SK-N-SH (cell line): ENCODE results near the gene MAN2B2. TPM values are rescaled to one million over a fixed set of nuclear protein-coding genes. Genes with fewer than 3 reads are reported as not detected.

Experiments
- CTCF ChIA-PET: fragments of 300-600, 350-600 bp; formaldehyde crosslinking; extraction: SDS; loops from one replicate; lab custom pipeline; 2021; lab: Yijun Ruan, JAX
- POLR2A ChIA-PET: fragments of 350-600 bp; sonication (Branson Sonifier 250); formaldehyde crosslinking; extraction: SDS; loops from one replicate; lab custom pipeline; 2020; ENCODE audit warnings: antibody characterized with exemption, inconsistent platforms; lab: Yijun Ruan, JAX
- DNase-seq: peaks from one replicate; pipeline ENCODE4 v3.0.0; 2012
- H2AFZ ChIP-seq: fragments of 200-600 bp; sonication (generic); 2 replicates; pipeline ENCODE4 v1.8.1; 2016; ENCODE audit warnings: antibody characterized with exemption, mild to moderate bottlenecking, low read depth
- H3F3A ChIP-seq: fragments of 200-600 bp; sonication (generic); replicated peaks from 2 replicates; pipeline ENCODE3; 2016; ENCODE audit warnings: antibody characterized with exemption, mild to moderate bottlenecking; ENCODE audit not compliant: insufficient read depth
- H3K27ac ChIP-seq, 2 experiments: fragments of 200-500 bp in 1 of 2; fragments of 200-600 bp in 1 of 2; sonication (Bioruptor generic) in 1 of 2; sonication (generic), shearing (Covaris generic) in 1 of 2; 2 replicates each; pipeline versions ENCODE4 v1.5.1 to v1.6.1; 2014 to 2016; ENCODE audit warnings: low read depth in 2 of 2, inconsistent platforms in 1 of 2, low read length in 1 of 2, mild to moderate bottlenecking in 1 of 2, mixed read lengths in 1 of 2
- H3K27me3 ChIP-seq: fragments of 200-600 bp; sonication (generic), shearing (Covaris generic); 2 replicates; pipeline ENCODE4 v1.6.1; 2016; ENCODE audit warnings: mixed run types; ENCODE audit not compliant: insufficient read depth
- H3K36me3 ChIP-seq, 2 experiments: fragments of 200-500 bp in 1 of 2; fragments of 200-600 bp in 1 of 2; sonication (Bioruptor generic) in 1 of 2; sonication (generic) in 1 of 2; replicated peaks in 1 of 2; 2 replicates each; pipeline versions ENCODE3 to v1.5.1; 2014 to 2016; ENCODE audit warnings: low read length in 1 of 2, mild to moderate bottlenecking in 1 of 2; ENCODE audit not compliant: insufficient read depth in 2 of 2, control insufficient read depth in 1 of 2
- H3K4me1 ChIP-seq, 2 experiments: fragments of 200-500 bp in 1 of 2; fragments of 200-600 bp in 1 of 2; sonication (Bioruptor generic) in 1 of 2; sonication (generic), shearing (Covaris generic) in 1 of 2; 2 replicates each; pipeline versions ENCODE4 v1.5.1 to v1.6.1; 2014 to 2016; ENCODE audit warnings: low read depth in 1 of 2, low read length in 1 of 2, mixed run types in 1 of 2; ENCODE audit not compliant: insufficient read depth in 2 of 2, control insufficient read depth in 1 of 2
- H3K4me2 ChIP-seq: fragments of 200-600 bp; sonication (generic), shearing (Covaris generic); 2 replicates; pipeline ENCODE4 v1.6.1; 2017; ENCODE audit warnings: mixed run types
- H3K4me3 ChIP-seq, 2 experiments: fragments of 200-500 bp in 1 of 2; fragments of 200-600 bp in 1 of 2; sonication (Bioruptor generic) in 1 of 2; sonication (generic), shearing (Covaris generic) in 1 of 2; 2 replicates each; pipeline versions ENCODE4 v1.5.1 to v1.8.1; 2014 to 2016; ENCODE audit warnings: low read depth in 2 of 2, inconsistent platforms in 1 of 2, low read length in 1 of 2, mild to moderate bottlenecking in 1 of 2, mixed read lengths in 1 of 2, moderate library complexity in 1 of 2
- H3K79me2 ChIP-seq: fragments of 200-600 bp; sonication (generic); 2 replicates; pipeline ENCODE4 v1.8.1; 2017; ENCODE audit warnings: mild to moderate bottlenecking; ENCODE audit not compliant: insufficient read depth
- H3K9ac ChIP-seq: fragments of 200-600 bp; sonication (generic); 2 replicates; pipeline ENCODE4 v1.6.1; 2017; ENCODE audit warnings: mixed run types
- H3K9me2 ChIP-seq: fragments of 200-600 bp; sonication (generic); 2 replicates; pipeline ENCODE4 v1.6.1; 2017; ENCODE audit warnings: mixed run types
- H3K9me3 ChIP-seq: fragments of 200-600 bp; sonication (generic); 2 replicates; pipeline ENCODE4 v1.6.1; 2017; ENCODE audit warnings: mixed run types, mild to moderate bottlenecking, moderate library complexity
- H4K20me1 ChIP-seq: fragments of 200-600 bp; sonication (generic); 2 replicates; pipeline ENCODE4 v1.6.1; 2017; ENCODE audit warnings: mild to moderate bottlenecking, mixed run types; ENCODE audit not compliant: insufficient read depth
- EP300 ChIP-seq, 2 experiments: IDR thresholded peaks; 2 replicates each; pipeline versions ENCODE4 v1.4.0 to v1.6.1; 2012; ENCODE audit warnings: borderline replicate concordance in 1 of 2, low read depth in 1 of 2, low read length in 1 of 2
- EZH2phosphoT487 ChIP-seq: fragments of 200-600 bp; sonication (generic); IDR thresholded peaks from 2 replicates; pipeline ENCODE4 v1.6.1; 2017; ENCODE audit warnings: low read depth, mixed run types, mild to moderate bottlenecking, antibody characterized with exemption, moderate library complexity, borderline replicate concordance
- FOSL2 ChIP-seq: IDR thresholded peaks from 2 replicates; pipeline ENCODE4 v1.4.0; 2012; ENCODE audit warnings: low read depth, mild to moderate bottlenecking, moderate library complexity, borderline replicate concordance
- JUND ChIP-seq: IDR thresholded peaks from 2 replicates; pipeline ENCODE4 v1.4.0; 2012
- NRF1 ChIP-seq: IDR thresholded peaks from 2 replicates; pipeline ENCODE4 v1.6.1; 2012; ENCODE audit warnings: low read depth, mild to moderate bottlenecking, low read length
- RFX5 ChIP-seq: IDR thresholded peaks from 2 replicates; pipeline ENCODE4 v1.6.1; 2012; ENCODE audit warnings: mild to moderate bottlenecking, improper control_type of control experiment, low read length
- WGBS: methylation state at CpG from one replicate; pipeline ENCODE4 v1.1.6; 2017; ENCODE audit warnings: low lambda C conversion rate; 5-methylcytosine and 5-hydroxymethylcytosine counted together
- polyA plus RNA-seq, 3 experiments: library from polyadenylated mRNA; depleted of rRNA; stranded (reverse); fragments of >200 nt; gene quantifications; 2 replicates each; pipeline ENCODE4 v1.2.3, GENCODE V29; 2012
- TF ChIP-seq, protein P1 (sequence below): fragments of 200-600 bp; sonication (generic); IDR thresholded peaks from 2 replicates; pipeline ENCODE4 v1.6.1; 2017; ENCODE audit warnings: antibody characterized with exemption, mild to moderate bottlenecking, moderate library complexity
- TF ChIP-seq, protein P2 (sequence below): fragments of 150-350 bp; IDR thresholded peaks from 2 replicates; pipeline ENCODE4 v1.6.1; 2016; ENCODE audit warnings: mild to moderate bottlenecking, low read depth, low read length

Gene MAN2B2
- polyA plus RNA-seq, 1 of the 3 experiments (the other 2 are of a cell fraction): 24.9 TPM

- Histone ChIP-seq H3K27me3 (no peaks in the 10 kb centered on the region), H3F3A (no peaks in the 10 kb centered on the region), H3K4me2 (no peak overlapping the region), H2AFZ (no peak overlapping the region), H3K4me1 (peaks cover 0 to 2% of the 10 kb centered on the region in 2 experiments; a peak in 1 of 4 replicates), H3K4me3 (no peak overlapping the region), H3K9me3 (no peaks in the 10 kb centered on the region), H3K9me2 (no peaks in the 10 kb centered on the region), H4K20me1 (no peaks in the 10 kb centered on the region), H3K9ac (no peak overlapping the region), H3K36me3 (no peaks in the 10 kb centered on the region), H3K27ac (no peak overlapping the region), H3K79me2 (no peaks in the 10 kb centered on the region)
- TF ChIP-seq EZH2phosphoT487 (no peak), JUND (no peak)
- DNase-seq: no peak
- WGBS: 76% methylated on average over 2 of the region's 2 CpGs
- CTCF ChIA-PET: interaction anchor here (0.9 kb wide), 1 partner anchor 214 kb away, joined by 3 read pairs; no protein-coding TSS in a partner anchor
- POLR2A ChIA-PET: no interaction called here
These were observed 84.9 kb downstream of the MAN2B2 start for GRCh38 chr4:6659897-6660296.

DNA sequence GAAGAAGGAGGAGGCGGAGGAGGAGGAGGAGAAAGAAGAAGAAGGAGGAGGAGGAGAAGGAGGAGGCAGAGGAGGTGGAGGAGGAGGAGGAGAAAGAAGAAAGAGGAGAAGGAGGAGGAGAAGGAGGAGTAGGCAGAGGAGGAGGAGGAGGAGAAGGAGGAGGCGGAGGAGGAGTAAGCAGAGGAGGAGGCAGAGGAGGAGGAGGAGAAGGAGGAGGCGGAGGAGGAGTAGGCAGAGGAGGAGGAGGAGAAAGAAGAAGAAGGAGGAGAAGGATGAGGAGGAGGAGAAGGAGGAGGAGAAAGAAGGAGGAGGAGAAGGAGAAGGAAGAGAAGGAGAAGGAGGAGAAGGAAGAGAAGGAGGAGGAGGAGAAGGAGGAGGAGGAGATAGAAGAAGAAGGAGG, 85.4 kb downstream of the MAN2B2 start:
- Histone ChIP-seq H2AFZ (no peak overlapping the region), H3K9me3 (no peaks in the 10 kb centered on the region), H4K20me1 (no peaks in the 10 kb centered on the region), H3K4me1 (peaks cover 0 to 3% of the 10 kb centered on the region in 2 experiments; a peak in 1 of 4 replicates), H3K36me3 (no peaks in the 10 kb centered on the region), H3K79me2 (no peaks in the 10 kb centered on the region), H3K27me3 (no peaks in the 10 kb centered on the region), H3K4me3 (no peak overlapping the region), H3F3A (no peaks in the 10 kb centered on the region), H3K9ac (no peak overlapping the region), H3K9me2 (no peaks in the 10 kb centered on the region), H3K4me2 (no peak overlapping the region), H3K27ac (no peak overlapping the region)
- TF ChIP-seq EP300 (IDR thresholded peaks at IDR 0.05; ENCODE audit: borderline replicate concordance in 1 of 2, low read depth in 1 of 2, low read length in 1 of 2) (no peak), JUND (no peak), NRF1 (no peak), FOSL2 (no peak), RFX5 (no peak)
- TF ChIP-seq, protein P1, sequence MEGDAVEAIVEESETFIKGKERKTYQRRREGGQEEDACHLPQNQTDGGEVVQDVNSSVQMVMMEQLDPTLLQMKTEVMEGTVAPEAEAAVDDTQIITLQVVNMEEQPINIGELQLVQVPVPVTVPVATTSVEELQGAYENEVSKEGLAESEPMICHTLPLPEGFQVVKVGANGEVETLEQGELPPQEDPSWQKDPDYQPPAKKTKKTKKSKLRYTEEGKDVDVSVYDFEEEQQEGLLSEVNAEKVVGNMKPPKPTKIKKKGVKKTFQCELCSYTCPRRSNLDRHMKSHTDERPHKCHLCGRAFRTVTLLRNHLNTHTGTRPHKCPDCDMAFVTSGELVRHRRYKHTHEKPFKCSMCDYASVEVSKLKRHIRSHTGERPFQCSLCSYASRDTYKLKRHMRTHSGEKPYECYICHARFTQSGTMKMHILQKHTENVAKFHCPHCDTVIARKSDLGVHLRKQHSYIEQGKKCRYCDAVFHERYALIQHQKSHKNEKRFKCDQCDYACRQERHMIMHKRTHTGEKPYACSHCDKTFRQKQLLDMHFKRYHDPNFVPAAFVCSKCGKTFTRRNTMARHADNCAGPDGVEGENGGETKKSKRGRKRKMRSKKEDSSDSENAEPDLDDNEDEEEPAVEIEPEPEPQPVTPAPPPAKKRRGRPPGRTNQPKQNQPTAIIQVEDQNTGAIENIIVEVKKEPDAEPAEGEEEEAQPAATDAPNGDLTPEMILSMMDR: no peak
- TF ChIP-seq, protein P2, sequence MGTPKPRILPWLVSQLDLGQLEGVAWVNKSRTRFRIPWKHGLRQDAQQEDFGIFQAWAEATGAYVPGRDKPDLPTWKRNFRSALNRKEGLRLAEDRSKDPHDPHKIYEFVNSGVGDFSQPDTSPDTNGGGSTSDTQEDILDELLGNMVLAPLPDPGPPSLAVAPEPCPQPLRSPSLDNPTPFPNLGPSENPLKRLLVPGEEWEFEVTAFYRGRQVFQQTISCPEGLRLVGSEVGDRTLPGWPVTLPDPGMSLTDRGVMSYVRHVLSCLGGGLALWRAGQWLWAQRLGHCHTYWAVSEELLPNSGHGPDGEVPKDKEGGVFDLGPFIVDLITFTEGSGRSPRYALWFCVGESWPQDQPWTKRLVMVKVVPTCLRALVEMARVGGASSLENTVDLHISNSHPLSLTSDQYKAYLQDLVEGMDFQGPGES: no peak
- WGBS: 93% methylated on average over 3 of the region's 3 CpGs
- ChIA-PET POLR2A (no interaction called here), CTCF (no interaction called here)
- no peak for DNase-seq
